ENCODE results near the gene SARDH. TPM values are rescaled to one million over a fixed set of nuclear protein-coding genes. Genes with fewer than 3 reads are reported as not detected.

Gene SARDH
- polyA plus RNA-seq (2012; ENCODE audit: missing spikeins): not detected

- peak; percentile 80 for DNase-seq (ENCODE audit: insufficient read length)
- peak; percentile 51 for FAIRE-seq
- TF ChIP-seq POLR2A (IDR thresholded peaks at IDR 0.05; ENCODE audit: low read depth, low read length) (no peak), POLR2AphosphoS5 (IDR thresholded peaks at IDR 0.05; ENCODE audit: low read depth, low read length) (no peak), TAF1 (IDR thresholded peaks at IDR 0.05; ENCODE audit: borderline replicate concordance, low read depth, low read length) (no peak)
Observed at GRCh38 chr9:133737774-133738639, at the start of gene SARDH. Gene SARDH (minus strand): TSS chr9:133738352. CDS start chr9:133734173, 4,179 bp downstream.

GRCh38 chr9:133787754-133788025 is 49.5 kb upstream of the SARDH start:
- peak; percentile 85 for FAIRE-seq
- DNase-seq (ENCODE audit: insufficient read length): peak; percentile 96
- no peak for TF ChIP-seq TAF1 (IDR thresholded peaks at IDR 0.05; ENCODE audit: borderline replicate concordance, low read depth, low read length)
- no peak for TF ChIP-seq POLR2A (IDR thresholded peaks at IDR 0.05; ENCODE audit: low read depth, low read length)
- TF ChIP-seq POLR2AphosphoS5 (IDR thresholded peaks at IDR 0.05; ENCODE audit: low read depth, low read length): no peak

- FAIRE-seq (peak; percentile 66), DNase-seq (ENCODE audit: insufficient read length) (no peak)
- TF ChIP-seq POLR2A (IDR thresholded peaks at IDR 0.05; ENCODE audit: low read depth, low read length) (peak; percentile 45; the same call in 1 of the 2 replicates), TAF1 (IDR thresholded peaks at IDR 0.05; ENCODE audit: borderline replicate concordance, low read depth, low read length) (no peak), POLR2AphosphoS5 (IDR thresholded peaks at IDR 0.05; ENCODE audit: low read depth, low read length) (no peak)
Observed at GRCh38 chr9:133786907-133787753, 49.0 kb upstream of the SARDH start.

- peak; percentile 27 for FAIRE-seq
- DNase-seq (ENCODE audit: insufficient read length): peak; percentile 71
- TF ChIP-seq POLR2A (IDR thresholded peaks at IDR 0.05; ENCODE audit: low read depth, low read length) (no peak; the same call in 1 of the 2 replicates), POLR2AphosphoS5 (IDR thresholded peaks at IDR 0.05; ENCODE audit: low read depth, low read length) (0 out of 2 replicates have a peak, but pooled peaks have one; percentile 16), TAF1 (IDR thresholded peaks at IDR 0.05; ENCODE audit: borderline replicate concordance, low read depth, low read length) (no peak)
Observed at GRCh38 chr9:133786371-133786753, 48.2 kb upstream of the SARDH start.

- peak; percentile 68; the same call in 1 of the 2 replicates for TF ChIP-seq POLR2AphosphoS5 (IDR thresholded peaks at IDR 0.05; ENCODE audit: low read depth, low read length)
- TF ChIP-seq POLR2A (IDR thresholded peaks at IDR 0.05; ENCODE audit: low read depth, low read length): no peak; the same call in 1 of the 2 replicates
- no peak for TF ChIP-seq TAF1 (IDR thresholded peaks at IDR 0.05; ENCODE audit: borderline replicate concordance, low read depth, low read length)
- DNase-seq (ENCODE audit: insufficient read length) (no peak), FAIRE-seq (peak; percentile 9)
Observed at GRCh38 chr9:133785753-133786370, 47.7 kb upstream of the SARDH start.

- FAIRE-seq (no peak), DNase-seq (ENCODE audit: insufficient read length) (no peak)
- TF ChIP-seq POLR2A (IDR thresholded peaks at IDR 0.05; ENCODE audit: low read depth, low read length): no peak
- TF ChIP-seq TAF1 (IDR thresholded peaks at IDR 0.05; ENCODE audit: borderline replicate concordance, low read depth, low read length): no peak
- no peak for TF ChIP-seq POLR2AphosphoS5 (IDR thresholded peaks at IDR 0.05; ENCODE audit: low read depth, low read length)
Observed at GRCh38 chr9:133784731-133785561, 46.8 kb upstream of the SARDH start.

- DNase-seq (ENCODE audit: insufficient read length) (no peak), FAIRE-seq (no peak)
- no peak for TF ChIP-seq TAF1 (IDR thresholded peaks at IDR 0.05; ENCODE audit: borderline replicate concordance, low read depth, low read length)
- TF ChIP-seq POLR2AphosphoS5 (IDR thresholded peaks at IDR 0.05; ENCODE audit: low read depth, low read length): no peak
- no peak for TF ChIP-seq POLR2A (IDR thresholded peaks at IDR 0.05; ENCODE audit: low read depth, low read length)
Observed at GRCh38 chr9:133783331-133783731, 45.2 kb upstream of the SARDH start.

GRCh38 chr9:133782157-133783130 is 44.3 kb upstream of the SARDH start:
- TF ChIP-seq POLR2AphosphoS5 (IDR thresholded peaks at IDR 0.05; ENCODE audit: low read depth, low read length) (no peak), POLR2A (IDR thresholded peaks at IDR 0.05; ENCODE audit: low read depth, low read length) (no peak), TAF1 (IDR thresholded peaks at IDR 0.05; ENCODE audit: borderline replicate concordance, low read depth, low read length) (no peak)
- FAIRE-seq (peak; percentile 54), DNase-seq (ENCODE audit: insufficient read length) (peak; percentile 63)

GRCh38 chr9:133781828-133782135 is 43.6 kb upstream of the SARDH start:
- no peak for FAIRE-seq

More at GRCh38 chr9:133781828-133782135, 43.6 kb upstream of the SARDH start:
- no peak for DNase-seq (ENCODE audit: insufficient read length)
- TF ChIP-seq POLR2AphosphoS5 (IDR thresholded peaks at IDR 0.05; ENCODE audit: low read depth, low read length) (no peak), TAF1 (IDR thresholded peaks at IDR 0.05; ENCODE audit: borderline replicate concordance, low read depth, low read length) (no peak), POLR2A (IDR thresholded peaks at IDR 0.05; ENCODE audit: low read depth, low read length) (no peak)
